GM15510 (cell line): ENCODE data around the gene ANO2.

Experiments used
- POLR2A ChIP-seq: IDR thresholded peaks from 3 replicates; pipeline ENCODE4 v1.6.1; 2011; ENCODE audit warnings: borderline replicate concordance; ENCODE audit not compliant: insufficient read length; ENCODE audit errors: extremely low read depth

The ANO2 gene

DNA sequence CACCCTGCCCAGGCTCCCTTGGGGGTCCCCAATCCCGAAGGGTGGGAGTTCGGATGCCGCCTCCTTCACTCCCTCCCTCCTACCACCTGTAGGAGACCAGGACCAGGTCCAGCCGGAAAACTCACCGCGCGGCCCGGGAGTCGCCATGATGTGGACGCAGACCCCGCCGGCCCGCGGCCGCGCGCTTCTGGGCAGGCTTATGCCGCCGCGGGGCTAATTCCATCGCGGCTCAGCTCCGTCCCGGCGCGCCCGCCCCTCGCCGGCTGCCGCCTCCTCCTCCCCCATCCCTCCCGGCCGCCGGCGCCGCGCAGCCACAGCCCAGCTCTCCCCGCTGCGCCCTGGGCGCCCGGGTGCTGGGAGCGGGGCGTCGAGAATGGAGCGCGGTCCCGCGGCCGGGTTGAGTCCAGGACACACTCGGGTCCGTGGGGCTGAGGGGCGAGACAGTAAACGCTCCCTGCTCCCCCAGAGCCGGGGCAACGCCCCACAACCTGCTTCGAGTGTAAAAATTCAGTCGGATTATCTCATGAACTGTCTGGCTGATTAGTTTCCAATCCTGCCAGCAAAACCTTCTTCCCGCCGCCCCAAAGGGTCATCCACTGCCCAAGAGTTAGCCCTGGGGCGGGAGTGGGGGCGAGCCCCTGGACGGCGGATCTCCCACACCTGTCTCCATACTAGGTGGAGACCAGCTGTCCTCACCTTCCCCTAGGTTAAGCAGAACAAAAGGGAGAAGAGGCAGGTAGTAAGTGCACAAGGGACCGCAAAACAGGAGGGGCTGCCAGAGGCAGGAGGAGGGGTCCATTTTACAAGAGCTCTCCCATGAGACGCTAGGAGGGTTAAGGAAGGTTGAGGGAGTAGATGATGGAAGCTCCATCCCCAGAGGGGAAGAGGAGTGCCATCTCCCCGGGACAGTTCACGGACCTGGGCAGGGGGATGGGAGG, at the start of gene ANO2:
ANO2 (minus strand) TSS at position 189 of the 938 bp plus-strand sequence; CDS start at position 147, 42 bp downstream.
- no peak for TF ChIP-seq POLR2A

GRCh38 chr12:5989621-5990020, 44.6 kb upstream of the ANO2 start:
- TF ChIP-seq POLR2A, result no peak

- TF ChIP-seq POLR2A, result no peak
Measured at GRCh38 chr12:5988659-5989116, 43.6 kb upstream of the ANO2 start.

- no peak for TF ChIP-seq POLR2A
Measured at GRCh38 chr12:5988088-5988487, 43.0 kb upstream of the ANO2 start.

DNA sequence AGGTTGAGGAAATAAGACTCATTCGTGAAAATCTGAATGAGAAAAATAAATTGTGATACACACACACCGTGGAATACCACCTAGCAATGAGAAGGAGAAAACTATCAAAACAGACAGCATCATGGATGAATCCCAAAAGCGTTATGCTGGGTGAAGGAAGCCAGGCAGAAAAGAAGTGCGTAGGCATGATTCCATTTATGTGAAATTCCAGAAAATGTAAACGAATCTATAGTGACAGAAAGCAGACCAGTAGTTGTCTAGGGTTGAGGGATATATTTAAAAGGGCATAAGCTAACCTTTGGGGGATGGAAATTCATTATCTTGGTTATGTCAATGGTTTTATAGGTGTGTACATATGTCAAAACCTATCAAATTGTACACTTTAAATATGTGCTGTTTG, 42.5 kb upstream of the ANO2 start:
- TF ChIP-seq POLR2A, result no peak

GRCh38 chr12:5985471-5985870, 40.4 kb upstream of the ANO2 start:
- no peak for TF ChIP-seq POLR2A

- TF ChIP-seq POLR2A, result no peak
Measured at GRCh38 chr12:5984873-5985272, 39.8 kb upstream of the ANO2 start.

- no peak for TF ChIP-seq POLR2A
Measured at GRCh38 chr12:5982106-5982505, 37.0 kb upstream of the ANO2 start.

DNA sequence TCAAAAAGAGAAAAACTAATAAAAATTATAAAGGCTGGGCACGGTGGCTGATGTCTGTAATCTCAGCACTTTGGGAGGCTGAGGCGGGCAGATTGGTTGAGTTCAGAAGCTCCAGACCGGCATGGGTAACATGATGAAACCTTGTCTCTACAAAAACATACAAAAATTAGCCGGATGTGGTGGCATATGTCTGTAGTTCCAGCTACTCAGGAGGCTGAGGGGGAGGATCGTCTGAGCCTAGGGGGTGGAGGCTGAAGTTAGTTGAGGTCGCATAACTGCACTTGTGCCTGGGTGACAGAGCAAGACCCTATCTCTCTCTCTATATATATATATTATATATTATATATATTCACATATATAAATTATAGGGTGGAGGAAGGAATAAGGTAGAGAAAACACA, 32.5 kb upstream of the ANO2 start:
- TF ChIP-seq POLR2A, result no peak

- no peak for TF ChIP-seq POLR2A
Measured at GRCh38 chr12:5976711-5977110, 31.7 kb upstream of the ANO2 start.

GRCh38 chr12:5976196-5976595, 31.1 kb upstream of the ANO2 start:
- TF ChIP-seq POLR2A, result no peak

GRCh38 chr12:5973461-5974115, 28.5 kb upstream of the ANO2 start:
- no peak for TF ChIP-seq POLR2A

- TF ChIP-seq POLR2A, result no peak
Measured at GRCh38 chr12:5972387-5972786, 27.3 kb upstream of the ANO2 start.

- no peak for TF ChIP-seq POLR2A
Measured at GRCh38 chr12:5971194-5971850, 26.3 kb upstream of the ANO2 start.

DNA sequence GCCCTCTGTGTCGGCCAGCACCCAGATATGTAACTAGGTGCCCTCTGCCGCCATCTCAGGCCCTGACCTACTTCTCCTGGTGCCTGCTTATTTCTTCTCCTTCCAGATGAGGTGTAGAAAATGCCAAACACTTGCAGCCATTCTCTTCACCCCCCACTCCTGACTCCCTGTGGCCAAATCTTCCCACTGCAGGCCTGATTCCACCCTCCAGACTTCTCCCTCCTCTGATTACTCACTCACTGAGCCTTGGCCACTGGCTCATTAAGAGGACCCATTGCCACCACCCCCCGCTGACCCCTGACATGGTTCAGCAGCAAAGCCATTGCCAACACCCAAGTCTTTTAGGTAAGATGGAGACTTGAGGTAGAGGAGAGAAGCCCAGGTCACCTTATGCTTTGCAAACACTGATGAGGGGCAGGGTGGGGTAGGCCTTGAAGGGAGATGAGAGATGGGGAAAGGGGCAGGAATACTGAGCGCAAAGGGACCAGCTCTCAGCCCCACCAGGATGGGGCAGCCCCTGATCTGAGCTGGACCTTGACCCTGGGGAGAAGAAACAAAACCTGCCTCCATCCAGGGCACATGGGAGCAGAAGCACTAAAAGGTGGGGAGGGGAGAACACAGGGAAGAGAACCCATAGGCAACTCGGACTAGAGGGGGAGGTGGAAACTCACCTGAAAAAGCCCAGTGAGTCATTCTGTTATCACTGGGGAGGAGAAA, 25.1 kb upstream of the ANO2 start:
- TF ChIP-seq POLR2A, result no peak

DNA sequence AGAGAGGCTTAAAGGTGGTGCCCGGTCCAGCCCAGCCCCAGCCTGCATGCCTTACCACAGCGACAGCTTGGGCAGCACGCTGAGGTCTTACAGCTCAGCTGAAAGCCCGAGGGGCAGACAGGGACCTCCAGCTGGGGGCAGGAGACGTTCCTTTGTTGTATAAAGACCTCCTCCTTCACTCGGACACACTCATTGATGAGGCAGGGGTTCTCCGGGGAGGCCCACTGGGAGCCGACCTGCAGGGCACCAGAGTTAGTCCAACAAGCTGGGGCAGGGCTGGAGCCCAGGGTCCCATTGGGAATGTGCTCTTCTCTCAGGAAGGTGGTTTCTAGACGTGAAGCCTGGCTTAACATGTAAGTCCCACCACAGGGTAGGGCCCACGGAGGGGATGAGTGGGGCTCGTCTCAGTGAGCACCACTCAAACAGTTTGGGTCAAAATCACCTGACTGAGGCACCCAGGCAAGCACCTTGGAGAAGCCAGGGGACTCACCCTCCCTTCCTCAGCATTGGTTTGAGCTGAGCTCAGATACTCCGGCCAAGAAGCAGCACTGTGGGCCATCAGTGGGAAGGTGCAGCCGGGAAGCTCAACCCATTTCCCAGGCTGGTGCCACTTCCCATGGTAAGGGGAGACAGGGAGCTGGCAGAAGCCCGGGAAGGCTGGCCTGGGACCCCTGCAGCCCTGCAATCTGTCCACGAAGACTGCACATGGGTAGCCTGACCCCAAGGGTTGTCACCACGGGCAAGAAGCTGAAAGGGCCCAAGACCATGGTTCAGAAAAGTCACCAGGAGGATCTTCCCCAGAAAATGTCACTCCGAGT, 24.3 kb upstream of the ANO2 start:
- TF ChIP-seq POLR2A, result no peak
